Neural progenitor cell (in vitro differentiated cells): Measurements from ENCODE around the gene NUDT6.

ENCODE experiments used
- EZH2 ChIP-seq: fragments of 200-600 bp; sonication (generic); IDR thresholded peaks from 2 replicates; pipeline ENCODE4 v1.6.1; 2017; ENCODE audit warnings: antibody characterized with exemption, mild to moderate bottlenecking, moderate library complexity
- TF ChIP-seq, protein P1 (sequence below): fragments of 200-600 bp; sonication (generic); IDR thresholded peaks from 2 replicates; pipeline ENCODE4 v1.5.1; 2017; ENCODE audit warnings: antibody characterized with exemption, mild to moderate bottlenecking

- TF ChIP-seq, protein P1, sequence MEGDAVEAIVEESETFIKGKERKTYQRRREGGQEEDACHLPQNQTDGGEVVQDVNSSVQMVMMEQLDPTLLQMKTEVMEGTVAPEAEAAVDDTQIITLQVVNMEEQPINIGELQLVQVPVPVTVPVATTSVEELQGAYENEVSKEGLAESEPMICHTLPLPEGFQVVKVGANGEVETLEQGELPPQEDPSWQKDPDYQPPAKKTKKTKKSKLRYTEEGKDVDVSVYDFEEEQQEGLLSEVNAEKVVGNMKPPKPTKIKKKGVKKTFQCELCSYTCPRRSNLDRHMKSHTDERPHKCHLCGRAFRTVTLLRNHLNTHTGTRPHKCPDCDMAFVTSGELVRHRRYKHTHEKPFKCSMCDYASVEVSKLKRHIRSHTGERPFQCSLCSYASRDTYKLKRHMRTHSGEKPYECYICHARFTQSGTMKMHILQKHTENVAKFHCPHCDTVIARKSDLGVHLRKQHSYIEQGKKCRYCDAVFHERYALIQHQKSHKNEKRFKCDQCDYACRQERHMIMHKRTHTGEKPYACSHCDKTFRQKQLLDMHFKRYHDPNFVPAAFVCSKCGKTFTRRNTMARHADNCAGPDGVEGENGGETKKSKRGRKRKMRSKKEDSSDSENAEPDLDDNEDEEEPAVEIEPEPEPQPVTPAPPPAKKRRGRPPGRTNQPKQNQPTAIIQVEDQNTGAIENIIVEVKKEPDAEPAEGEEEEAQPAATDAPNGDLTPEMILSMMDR = peak; percentile 59
- no peak for TF ChIP-seq EZH2
Measured at GRCh38 chr4:122930862-122931261, 8.5 kb upstream of the NUDT6 start.
